Cardiac fibroblast (primary cell): Measurements from ENCODE around the gene IER2.
A peak's percentile ranks its signal among the peaks of the same experiment; 100 is the strongest.

Experiments
- DNase-seq, 2 donors: peaks; one replicate each; pipeline versions ENCODE4 v3.0.0 to v3.0.0-alpha.2; 2010; ENCODE audit warnings: low read depth in 2 of 2
- H3K4me3 ChIP-seq, 2 donors: replicated peaks in 1 of 2; 1 replicate in 1 of 2; 2 replicates in 1 of 2; pipeline ENCODE4 v1.5.1; 2011; ENCODE audit warnings: low read depth in 2 of 2, low read length in 2 of 2, mild to moderate bottlenecking in 2 of 2, moderate library complexity in 1 of 2
- CTCF ChIP-seq: IDR thresholded peaks from one replicate; pipeline ENCODE4 v1.5.1; 2011; ENCODE audit warnings: low read depth, mild to moderate bottlenecking, low read length, inconsistent platforms

IER2 gene

GRCh38 chr19:13103581-13104359, 46.4 kb upstream of the IER2 start:
- H3K4me3 ChIP-seq = no peak overlapping the region
- DNase-seq = no peak

GRCh38 chr19:13104360-13104847, 45.8 kb upstream of the IER2 start:
- no peak overlapping the region for H3K4me3 ChIP-seq
- DNase-seq = no peak
- peak; percentile 74 for TF ChIP-seq CTCF

More at GRCh38 chr19:13103581-13104359, 46.4 kb upstream of the IER2 start:
- no peak for TF ChIP-seq CTCF

GRCh38 chr19:13104848-13105711, 45.1 kb upstream of the IER2 start:
- no peak overlapping the region for H3K4me3 ChIP-seq
- TF ChIP-seq CTCF = no peak
- no peak for DNase-seq

- no peak for DNase-seq
- no peak for TF ChIP-seq CTCF
- no peak overlapping the region for H3K4me3 ChIP-seq
Measured at GRCh38 chr19:13109361-13110098, 40.7 kb upstream of the IER2 start.

- no peak for TF ChIP-seq CTCF
- H3K4me3 ChIP-seq = no peak overlapping the region
- DNase-seq = no peak
Measured at GRCh38 chr19:13110099-13110610, 40.1 kb upstream of the IER2 start.

- no peak for TF ChIP-seq CTCF
- H3K4me3 ChIP-seq = no peak overlapping the region
- DNase-seq = no peak
Measured at GRCh38 chr19:13112555-13112954, 37.7 kb upstream of the IER2 start.
